OCI-LY7 (cell line): ENCODE data around the gene CALM3. TPM values are rescaled to one million over a fixed set of nuclear protein-coding genes. Genes with fewer than 3 reads are reported as not detected.

Source experiments
- BruUV-seq: library from RNA; stranded (reverse); fragments of 400-500 nt; replicated peaks from 2 replicates; lab custom pipeline; 2021; lab: Mats Ljungman, UMichigan
- CTCF ChIA-PET: fragments of 300-600 bp; sonication (Branson Sonifier 250); formaldehyde crosslinking; loops from one replicate; lab custom pipeline; 2022; ENCODE audit warnings: antibody characterized with exemption; ENCODE audit not compliant: unreplicated experiment; lab: Charles Lee
- POLR2A ChIA-PET: fragments of 300-600 bp; sonication (Branson Sonifier 250); formaldehyde crosslinking; loops from one replicate; lab custom pipeline; 2022; ENCODE audit warnings: antibody characterized with exemption; lab: Charles Lee
- DNase-seq: peaks from one replicate; pipeline ENCODE4 v3.0.0-alpha.2; 2015; ENCODE audit warnings: low spot score
- H2AFZ ChIP-seq: fragments of 200-600 bp; sonication (generic), shearing (Covaris generic); 2 replicates; pipeline ENCODE4 v1.6.1; 2014; ENCODE audit warnings: mild to moderate bottlenecking, antibody characterized with exemption, low read length, moderate library complexity
- H3K27ac ChIP-seq: fragments of 200-600 bp; sonication (generic); 2 replicates; pipeline ENCODE4 v1.5.1; 2014; ENCODE audit warnings: mixed run types, low read depth, mild to moderate bottlenecking, moderate library complexity, low read length, inconsistent platforms; ENCODE audit not compliant: poor library complexity, severe bottlenecking
- H3K36me3 ChIP-seq: fragments of 200-600 bp; sonication (generic); 2 replicates; pipeline ENCODE4 v1.6.1; 2014; ENCODE audit warnings: mild to moderate bottlenecking, antibody characterized with exemption, low read length, moderate library complexity, mixed read lengths; ENCODE audit not compliant: insufficient read depth
- H3K4me1 ChIP-seq: fragments of 200-600 bp; sonication (generic); 2 replicates; pipeline ENCODE4 v1.5.1; 2014; ENCODE audit warnings: mild to moderate bottlenecking, low read length; ENCODE audit not compliant: insufficient read depth, poor library complexity, severe bottlenecking
- H3K4me2 ChIP-seq: fragments of 200-600 bp; sonication (generic); 2 replicates; pipeline ENCODE4 v1.6.1; 2014; ENCODE audit warnings: mild to moderate bottlenecking, low read length
- H3K4me3 ChIP-seq: fragments of 200-600 bp; sonication (generic); 2 replicates; pipeline ENCODE4 v1.5.1; 2014; ENCODE audit warnings: mild to moderate bottlenecking, low read depth, low read length; ENCODE audit not compliant: poor library complexity, severe bottlenecking
- H3K79me2 ChIP-seq: fragments of 200-600 bp; sonication (generic); 2 replicates; pipeline ENCODE4 v1.6.1; 2016; ENCODE audit warnings: low read depth, mild to moderate bottlenecking, low read length, moderate library complexity, mixed read lengths; ENCODE audit not compliant: insufficient read depth
- H3K9me2 ChIP-seq: fragments of 200-600 bp; sonication (generic); 2 replicates; pipeline ENCODE4 v1.6.1; 2016; ENCODE audit warnings: mild to moderate bottlenecking, low read length, mixed read lengths; ENCODE audit not compliant: insufficient read depth
- H3K9me3 ChIP-seq: fragments of 200-600 bp; sonication (generic); 2 replicates; pipeline ENCODE4 v1.6.1; 2014; ENCODE audit warnings: mild to moderate bottlenecking, mixed run types, low read length, mixed read lengths
- H4K20me1 ChIP-seq: fragments of 200-600 bp; sonication (generic); 2 replicates; pipeline ENCODE4 v1.6.1; 2014; ENCODE audit warnings: mild to moderate bottlenecking, antibody characterized with exemption, low read length, moderate library complexity, mixed read lengths; ENCODE audit not compliant: insufficient read depth
- CTCF ChIP-seq: fragments of 200-600 bp; sonication (generic); conservative IDR thresholded peaks from 2 replicates; pipeline ENCODE4 v1.5.1; 2014; ENCODE audit warnings: mild to moderate bottlenecking, antibody characterized with exemption, low read length, moderate library complexity, mixed read lengths
- EZH2phosphoT487 ChIP-seq: fragments of 200-600 bp; sonication (generic); IDR thresholded peaks from 2 replicates; pipeline ENCODE4 v1.6.1; 2018; ENCODE audit warnings: low read depth, borderline replicate concordance, mild to moderate bottlenecking, mixed run types, antibody characterized with exemption, low read length, moderate library complexity, mixed read lengths
- intact Hi-C: fragments of 100-400 bp; cut with micrococcal nuclease; formaldehyde crosslinking; loops from one replicate; pipeline ENCODE4 v1.10.0; 2022; ENCODE audit not compliant: unreplicated experiment
- total RNA-seq, 2 experiments: library from RNA; depleted of rRNA in 1 of 2; stranded (reverse); fragments of >200 nt in 1 of 2; shearing (Covaris generic) in 1 of 2; gene quantifications; 2 replicates each; pipeline ENCODE4 v1.2.3, GENCODE V29; 2014 to 2022

The CALM3 gene
- total RNA-seq, 2 experiments from 2014 or later = 175 to 198 TPM

GRCh38 chr19:46639358-46640182 lies 38.4 kb downstream of the CALM3 start:
- CTCF ChIA-PET = no interaction called here
- intact Hi-C loops = no loop called here
- peak overlapping the region; percentile 56; the same call in 1 of the 2 replicates for H2AFZ ChIP-seq
- H3K79me2 ChIP-seq = no peaks in the 10 kb centered on the region
- TF ChIP-seq EZH2phosphoT487 = no peak
- TF ChIP-seq CTCF = no peak
- POLR2A ChIA-PET = interaction anchor here (0.6 kb wide), 1 partner anchor 476 kb away, joined by 3 read pairs; no protein-coding TSS in a partner anchor
- no peaks in the 10 kb centered on the region for H3K9me3 ChIP-seq
- peak overlapping the region; percentile 67 for H3K4me3 ChIP-seq
- no peak for DNase-seq
- no peaks in the 10 kb centered on the region for H3K9me2 ChIP-seq
- H3K4me2 ChIP-seq = peak overlapping the region; percentile 86
- BruUV-seq = no TSS peak
- no peaks in the 10 kb centered on the region for H4K20me1 ChIP-seq
- peaks cover 36% of the 10 kb centered on the region for H3K4me1 ChIP-seq
- no peaks in the 10 kb centered on the region for H3K36me3 ChIP-seq
- no peak overlapping the region for H3K27ac ChIP-seq

GRCh38 chr19:46640656-46641055 lies 39.5 kb downstream of the CALM3 start:
- Histone ChIP-seq H3K4me1 (peaks cover 29% of the 10 kb centered on the region), H3K27ac (no peak overlapping the region), H3K9me2 (no peaks in the 10 kb centered on the region), H3K9me3 (no peaks in the 10 kb centered on the region), H2AFZ (no peak overlapping the region), H3K4me3 (no peak overlapping the region), H3K79me2 (no peaks in the 10 kb centered on the region), H3K4me2 (no peak overlapping the region), H3K36me3 (no peaks in the 10 kb centered on the region), H4K20me1 (no peaks in the 10 kb centered on the region)
- no peak for TF ChIP-seq EZH2phosphoT487
- TF ChIP-seq CTCF = no peak
- intact Hi-C loops = no loop called here
- no peak for DNase-seq
- POLR2A ChIA-PET = no interaction called here
- no TSS peak for BruUV-seq
- CTCF ChIA-PET = no interaction called here

- no peak for DNase-seq
- no peaks in the 10 kb centered on the region for H3K9me2 ChIP-seq
- H3K9me3 ChIP-seq = no peaks in the 10 kb centered on the region
- no peak overlapping the region for H2AFZ ChIP-seq
- ChIA-PET POLR2A (no interaction called here), CTCF (no interaction called here)
- TF ChIP-seq CTCF = no peak
- TF ChIP-seq EZH2phosphoT487 = no peak
- H3K4me3 ChIP-seq = no peak overlapping the region
- no peaks in the 10 kb centered on the region for H3K36me3 ChIP-seq
- no peaks in the 10 kb centered on the region for H3K79me2 ChIP-seq
- intact Hi-C loops = no loop called here
- BruUV-seq = no TSS peak
- no peak overlapping the region for H3K4me2 ChIP-seq
- no peak overlapping the region for H3K27ac ChIP-seq
- H4K20me1 ChIP-seq = no peaks in the 10 kb centered on the region
- H3K4me1 ChIP-seq = peaks cover 4% of the 10 kb centered on the region
These were observed 43.6 kb downstream of the CALM3 start for GRCh38 chr19:46644720-46645119.
